NB4 (cell line): ENCODE data around the gene ALPP.
"Not testable (repeated sequence)": the region's sequence is repeated elsewhere in the genome, so short reads cannot be mapped to it uniquely, and the experiment has no call there.

Experiments used
- POLR2A ChIP-seq: IDR thresholded peaks from 2 replicates; pipeline ENCODE4 v1.6.1; 2011; ENCODE audit warnings: mild to moderate bottlenecking; ENCODE audit not compliant: insufficient read length; ENCODE audit errors: extremely low read depth
- TF ChIP-seq, protein P1 (sequence below): IDR thresholded peaks from one replicate; pipeline ENCODE4 v1.5.1; 2012; ENCODE audit warnings: low read depth, low read length

- not testable (repeated sequence) for TF ChIP-seq POLR2A
- TF ChIP-seq, protein P1, sequence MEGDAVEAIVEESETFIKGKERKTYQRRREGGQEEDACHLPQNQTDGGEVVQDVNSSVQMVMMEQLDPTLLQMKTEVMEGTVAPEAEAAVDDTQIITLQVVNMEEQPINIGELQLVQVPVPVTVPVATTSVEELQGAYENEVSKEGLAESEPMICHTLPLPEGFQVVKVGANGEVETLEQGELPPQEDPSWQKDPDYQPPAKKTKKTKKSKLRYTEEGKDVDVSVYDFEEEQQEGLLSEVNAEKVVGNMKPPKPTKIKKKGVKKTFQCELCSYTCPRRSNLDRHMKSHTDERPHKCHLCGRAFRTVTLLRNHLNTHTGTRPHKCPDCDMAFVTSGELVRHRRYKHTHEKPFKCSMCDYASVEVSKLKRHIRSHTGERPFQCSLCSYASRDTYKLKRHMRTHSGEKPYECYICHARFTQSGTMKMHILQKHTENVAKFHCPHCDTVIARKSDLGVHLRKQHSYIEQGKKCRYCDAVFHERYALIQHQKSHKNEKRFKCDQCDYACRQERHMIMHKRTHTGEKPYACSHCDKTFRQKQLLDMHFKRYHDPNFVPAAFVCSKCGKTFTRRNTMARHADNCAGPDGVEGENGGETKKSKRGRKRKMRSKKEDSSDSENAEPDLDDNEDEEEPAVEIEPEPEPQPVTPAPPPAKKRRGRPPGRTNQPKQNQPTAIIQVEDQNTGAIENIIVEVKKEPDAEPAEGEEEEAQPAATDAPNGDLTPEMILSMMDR, result not testable (repeated sequence)
Observed at GRCh38 chr2:232394431-232394830, 15.9 kb downstream of the ALPP start.
